Esophagus muscularis mucosa (tissue), 4 donors: Measurements from ENCODE around the gene CWF19L2. TPM values are rescaled to one million over a fixed set of nuclear protein-coding genes. Genes with fewer than 3 reads are reported as not detected.

Experiments used
- DNase-seq: peaks from one replicate; pipeline ENCODE4 v3.0.0-alpha.2; 2017; ENCODE audit errors: extremely low spot score
- H3K27ac ChIP-seq, 4 donors: fragments of 200-600 bp; sonication (generic); replicated peaks in 1 of 4; 1 replicate in 3 of 4; 2 replicates in 1 of 4; pipeline ENCODE4 v1.5.1; 2016 to 2019; ENCODE audit warnings: mild to moderate bottlenecking in 1 of 4
- H3K27me3 ChIP-seq, 4 donors: fragments of 200-600 bp; sonication (generic); one replicate each; pipeline versions ENCODE4 v1.5.1 to v1.6.0; 2016 to 2019
- H3K36me3 ChIP-seq, 4 donors: fragments of 200-600 bp; sonication (generic); one replicate each; pipeline ENCODE4 v1.5.1; 2016 to 2019
- H3K4me1 ChIP-seq, 4 donors: fragments of 200-600 bp; sonication (generic); one replicate each; pipeline ENCODE4 v1.5.1; 2016 to 2019
- H3K4me3 ChIP-seq, 4 donors: fragments of 200-600 bp; sonication (generic); 1 replicate in 2 of 4; 2 replicates in 2 of 4; pipeline ENCODE4 v1.5.1; 2016 to 2019; ENCODE audit warnings: mild to moderate bottlenecking in 4 of 4, moderate library complexity in 1 of 4
- H3K9me3 ChIP-seq, 4 donors: fragments of 200-600 bp; sonication (generic); 1 replicate in 3 of 4; 2 replicates in 1 of 4; pipeline ENCODE4 v1.5.1; 2016 to 2019
- EP300 ChIP-seq: sonication (generic); formaldehyde crosslinking; IDR thresholded peaks from one replicate; pipeline ENCODE4 v1.6.1; 2017; ENCODE audit warnings: antibody characterized with exemption
- POLR2A ChIP-seq: fragments of 450-650 bp; IDR thresholded peaks from one replicate; pipeline ENCODE4 v1.6.1; 2017; ENCODE audit warnings: antibody characterized with exemption, moderate library complexity, mild to moderate bottlenecking, low read depth
- POLR2AphosphoS5 ChIP-seq, 2 donors: sonication (generic); formaldehyde crosslinking; IDR thresholded peaks; one replicate each; pipeline ENCODE4 v1.6.1; 2017; ENCODE audit warnings: antibody characterized with exemption in 2 of 2
- WGBS: methylation state at CpG from one replicate; pipeline ENCODE4 v1.1.5; 2018; 5-methylcytosine and 5-hydroxymethylcytosine counted together
- intact Hi-C: fragments of 100-400 bp; cut with DNase I; formaldehyde crosslinking; loops from one replicate; pipeline ENCODE4 v1.15.1; 2023
- total RNA-seq, 4 donors: library from RNA; depleted of rRNA; stranded (reverse); fragments of >200 nt; gene quantifications; one replicate each; pipeline versions ENCODE4 v1.1.0 to v1.2.1, GENCODE V29; 2016
- TF ChIP-seq, protein P1 (sequence below), 3 experiments: fragments of 200-600 bp in 2 of 3; fragments of 450-650 bp in 1 of 3; sonication (generic) in 2 of 3; IDR thresholded peaks; one replicate each; pipeline ENCODE4 v1.5.1; 2017 to 2019; ENCODE audit warnings: antibody characterized with exemption in 3 of 3, mild to moderate bottlenecking in 2 of 3, moderate library complexity in 1 of 3

CWF19L2 gene
- total RNA-seq, 4 donors from 2014 or later: 14.4 to 34.5 (median 17.1) TPM

- intact Hi-C loops: no loop called here
- peaks cover 7 to 52% (median 18%) of the 10 kb centered on the region in 4 donors for H3K36me3 ChIP-seq
- DNase-seq: no peak
- TF ChIP-seq, protein P1, sequence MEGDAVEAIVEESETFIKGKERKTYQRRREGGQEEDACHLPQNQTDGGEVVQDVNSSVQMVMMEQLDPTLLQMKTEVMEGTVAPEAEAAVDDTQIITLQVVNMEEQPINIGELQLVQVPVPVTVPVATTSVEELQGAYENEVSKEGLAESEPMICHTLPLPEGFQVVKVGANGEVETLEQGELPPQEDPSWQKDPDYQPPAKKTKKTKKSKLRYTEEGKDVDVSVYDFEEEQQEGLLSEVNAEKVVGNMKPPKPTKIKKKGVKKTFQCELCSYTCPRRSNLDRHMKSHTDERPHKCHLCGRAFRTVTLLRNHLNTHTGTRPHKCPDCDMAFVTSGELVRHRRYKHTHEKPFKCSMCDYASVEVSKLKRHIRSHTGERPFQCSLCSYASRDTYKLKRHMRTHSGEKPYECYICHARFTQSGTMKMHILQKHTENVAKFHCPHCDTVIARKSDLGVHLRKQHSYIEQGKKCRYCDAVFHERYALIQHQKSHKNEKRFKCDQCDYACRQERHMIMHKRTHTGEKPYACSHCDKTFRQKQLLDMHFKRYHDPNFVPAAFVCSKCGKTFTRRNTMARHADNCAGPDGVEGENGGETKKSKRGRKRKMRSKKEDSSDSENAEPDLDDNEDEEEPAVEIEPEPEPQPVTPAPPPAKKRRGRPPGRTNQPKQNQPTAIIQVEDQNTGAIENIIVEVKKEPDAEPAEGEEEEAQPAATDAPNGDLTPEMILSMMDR (IDR thresholded peaks at IDR 0.05): no peak
- TF ChIP-seq EP300 (no peak), POLR2A (no peak), POLR2AphosphoS5 (IDR thresholded peaks at IDR 0.05) (no peak)
- H3K4me3 ChIP-seq: no peak overlapping the region
- H3K9me3 ChIP-seq: peaks cover 0 to 5% (median 2%) of the 10 kb centered on the region in 4 donors
- no peak overlapping the region for H3K27ac ChIP-seq
- no peaks in the 10 kb centered on the region for H3K27me3 ChIP-seq
- no peaks in the 10 kb centered on the region for H3K4me1 ChIP-seq
- WGBS: 100% methylated on average over 1 of the region's 1 CpG
Measured at GRCh38 chr11:107301878-107302277, 155.7 kb downstream of the CWF19L2 start.

DNA sequence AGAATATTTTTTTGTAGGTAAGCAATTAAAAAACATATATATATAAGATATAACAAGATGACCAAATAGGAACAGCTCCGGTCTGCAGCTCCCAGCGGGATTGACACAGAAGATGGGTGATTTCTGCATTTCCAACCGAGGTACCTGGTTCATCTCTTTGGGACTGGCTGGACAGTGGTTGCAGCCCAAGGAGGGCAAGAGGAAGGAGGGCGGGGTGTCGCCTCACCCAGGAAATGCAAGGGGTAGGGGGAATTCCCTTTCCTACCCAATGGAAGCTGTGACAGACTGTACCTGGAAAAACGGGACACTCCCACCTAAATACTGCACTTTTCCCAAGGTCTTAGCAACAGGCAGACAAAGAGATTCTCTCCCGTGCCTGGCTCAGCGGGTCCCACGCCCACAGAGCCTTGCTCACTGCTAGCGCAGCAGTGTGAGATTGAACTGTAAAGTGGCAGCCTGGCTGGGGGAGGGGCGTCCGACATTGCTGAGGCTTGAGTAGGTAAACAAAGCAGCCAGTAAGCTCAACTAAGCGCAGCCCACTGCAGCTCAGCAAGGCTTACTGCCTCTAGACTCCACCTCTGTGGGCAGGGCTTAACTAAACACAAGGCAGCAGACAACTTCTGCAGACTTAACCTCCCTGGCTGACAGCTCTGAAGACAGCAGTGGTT lies 163.8 kb downstream of the CWF19L2 start:
- Histone ChIP-seq H3K9me3 (peaks cover 0 to 9% (median 2%) of the 10 kb centered on the region in 4 donors), H3K4me3 (no peak overlapping the region), H3K27ac (no peak overlapping the region), H3K27me3 (no peaks in the 10 kb centered on the region), H3K4me1 (no peaks in the 10 kb centered on the region), H3K36me3 (peaks cover 14 to 44% (median 19%) of the 10 kb centered on the region in 4 donors)
- 90% methylated on average over 10 of the region's 13 CpGs for WGBS
- TF ChIP-seq POLR2AphosphoS5 (IDR thresholded peaks at IDR 0.05): no peak
- DNase-seq: no peak
- intact Hi-C loops: no loop called here

- intact Hi-C loops: no loop called here
- H3K27ac ChIP-seq: no peak overlapping the region
- TF ChIP-seq POLR2A: no peak
- no peak for TF ChIP-seq EP300
- no peak for TF ChIP-seq POLR2AphosphoS5 (IDR thresholded peaks at IDR 0.05)
- TF ChIP-seq, protein P1 (IDR thresholded peaks at IDR 0.05): no peak
- H3K9me3 ChIP-seq: peaks cover 0 to 6% (median 2%) of the 10 kb centered on the region in 4 donors
- H3K27me3 ChIP-seq: no peaks in the 10 kb centered on the region
- H3K4me1 ChIP-seq: no peaks in the 10 kb centered on the region
- no peaks in the 10 kb centered on the region for H3K36me3 ChIP-seq
- DNase-seq: no peak
- 100% methylated on average over 1 of the region's 1 CpG for WGBS
- H3K4me3 ChIP-seq: no peak overlapping the region
Measured at GRCh38 chr11:107282195-107282594, 175.4 kb downstream of the CWF19L2 start.

Other genes starting within 250 kb of the CWF19L2 start
- 1 to 10 TPM; 4.1 to 5.8 (median 5.4) TPM for gene ALKBH8, start 107.9 kb upstream of the CWF19L2 start, total RNA-seq
- gene ELMOD1, start 133.3 kb upstream of the CWF19L2 start, total RNA-seq: 1 to 10 TPM in 1 of 4 donors, under 1 TPM in 3; 0.39 to 1.7 (median 0.54) TPM